Neural cell (in vitro differentiated cells): Measurements from ENCODE around the gene TMCC1. TPM values are rescaled to one million over a fixed set of nuclear protein-coding genes. Genes with fewer than 3 reads are reported as not detected.
"Not testable (repeated sequence)": the region's sequence is repeated elsewhere in the genome, so short reads cannot be mapped to it uniquely, and the experiment has no call there.

Experiments used
- H2AFZ ChIP-seq: fragments of 200-600, 300-800 bp; sonication (generic), shearing (Covaris generic); 2 replicates; pipeline ENCODE4 v1.6.0; 2014; ENCODE audit warnings: low read depth, mild to moderate bottlenecking, antibody characterized with exemption, low read length, moderate library complexity
- H3F3A ChIP-seq: fragments of 200-600 bp; shearing (Covaris generic); 2 replicates; pipeline ENCODE4 v1.6.1; 2016; ENCODE audit warnings: mild to moderate bottlenecking, moderate library complexity, mixed read lengths, antibody characterized with exemption, low read length; ENCODE audit not compliant: insufficient read depth, poor library complexity, severe bottlenecking
- H3K27ac ChIP-seq: fragments of 200-600, 300-800 bp; sonication (generic), shearing (Covaris generic); 2 replicates; pipeline ENCODE4 v1.5.1; 2014; ENCODE audit warnings: mild to moderate bottlenecking, low read length, moderate library complexity
- H3K27me3 ChIP-seq: fragments of 300-800, 200-600 bp; sonication (generic), shearing (Covaris generic); 2 replicates; pipeline ENCODE4 v1.6.0; 2014; ENCODE audit warnings: mild to moderate bottlenecking, low read depth, low read length, moderate library complexity; ENCODE audit not compliant: insufficient read depth
- H3K36me3 ChIP-seq: fragments of 300-800, 200-600 bp; sonication (generic), shearing (Covaris generic); 2 replicates; pipeline ENCODE4 v1.5.1; 2014; ENCODE audit warnings: mild to moderate bottlenecking, antibody characterized with exemption, low read length, moderate library complexity; ENCODE audit not compliant: insufficient read depth
- H3K4me2 ChIP-seq: fragments of 300-800, 200-600 bp; sonication (generic), shearing (Covaris generic); 2 replicates; pipeline ENCODE4 v1.6.0; 2014; ENCODE audit warnings: mild to moderate bottlenecking, low read length
- H3K4me3 ChIP-seq: fragments of 300-800, 200-600 bp; sonication (generic), shearing (Covaris generic); 2 replicates; pipeline ENCODE4 v1.5.1; 2014; ENCODE audit warnings: mild to moderate bottlenecking, low read length, moderate library complexity
- H3K79me2 ChIP-seq: fragments of 200-600 bp; shearing (Covaris generic); replicated peaks from 2 replicates; pipeline ENCODE4 v1.6.0; 2014; ENCODE audit warnings: mild to moderate bottlenecking, low read length, moderate library complexity; ENCODE audit not compliant: insufficient read depth
- H3K9ac ChIP-seq: fragments of 300-800, 200-600 bp; sonication (generic), shearing (Covaris generic); 2 replicates; pipeline ENCODE4 v1.6.1; 2016; ENCODE audit warnings: mild to moderate bottlenecking, low read length, mixed read lengths
- H3K9me2 ChIP-seq: fragments of 200-600 bp; shearing (Covaris generic); 2 replicates; pipeline ENCODE4 v1.6.1; 2016; ENCODE audit warnings: mild to moderate bottlenecking, low read length, mixed read lengths; ENCODE audit not compliant: insufficient read depth
- H3K9me3 ChIP-seq: fragments of 200-600, 300-800 bp; sonication (generic), shearing (Covaris generic); 2 replicates; pipeline ENCODE4 v1.6.1; 2016; ENCODE audit warnings: mild to moderate bottlenecking, mixed run types, low read length, moderate library complexity, mixed read lengths
- H4K20me1 ChIP-seq: fragments of 200-600 bp; shearing (Covaris generic); 2 replicates; pipeline ENCODE4 v1.6.1; 2016; ENCODE audit warnings: mild to moderate bottlenecking, mixed run types; ENCODE audit not compliant: insufficient read depth
- CTCF ChIP-seq: fragments of 450-650 bp; IDR thresholded peaks from 2 replicates; pipeline ENCODE4 v1.5.1; 2014; ENCODE audit warnings: antibody characterized with exemption, mild to moderate bottlenecking, moderate library complexity; ENCODE audit not compliant: poor library complexity, severe bottlenecking
- EP300 ChIP-seq: fragments of 450-650 bp; conservative IDR thresholded peaks from 2 replicates; pipeline ENCODE4 v1.6.1; 2014; ENCODE audit warnings: antibody characterized with exemption, mild to moderate bottlenecking, moderate library complexity; ENCODE audit not compliant: poor library complexity, severe bottlenecking
- EZH2 ChIP-seq: fragments of 200-600, 300-800 bp; shearing (Covaris generic), sonication (generic); IDR thresholded peaks from 2 replicates; pipeline ENCODE4 v1.6.1; 2014; ENCODE audit warnings: antibody characterized with exemption, low read length, borderline replicate concordance, mild to moderate bottlenecking; ENCODE audit not compliant: insufficient read depth, poor library complexity, severe bottlenecking
- MXI1 ChIP-seq: fragments of 450-650 bp; conservative IDR thresholded peaks from 2 replicates; pipeline ENCODE4 v1.6.1; 2014; ENCODE audit warnings: antibody characterized with exemption, mild to moderate bottlenecking; ENCODE audit not compliant: poor library complexity, severe bottlenecking
- POLR2AphosphoS5 ChIP-seq: IDR thresholded peaks from 2 replicates; pipeline ENCODE4 v1.6.1; 2012
- RAD21 ChIP-seq: fragments of 450-650 bp; conservative IDR thresholded peaks from 2 replicates; pipeline ENCODE4 v1.6.1; 2014; ENCODE audit warnings: antibody characterized with exemption, mild to moderate bottlenecking, moderate library complexity
- SMC3 ChIP-seq: fragments of 450-650 bp; conservative IDR thresholded peaks from 2 replicates; pipeline ENCODE4 v1.6.1; 2014; ENCODE audit warnings: antibody characterized with exemption, mild to moderate bottlenecking, moderate library complexity; ENCODE audit not compliant: poor library complexity
- TAF1 ChIP-seq: IDR thresholded peaks from 2 replicates; pipeline ENCODE4 v1.6.1; 2012; ENCODE audit warnings: low read depth
- polyA plus RNA-seq: library from polyadenylated mRNA; depleted of rRNA; stranded (reverse); fragments of >200 nt; gene quantifications from 2 replicates; pipeline ENCODE4 v1.2.3, GENCODE V29; 2014
- TF ChIP-seq, protein P1 (sequence below): IDR thresholded peaks from 2 replicates; pipeline ENCODE4 v1.6.1; 2012; ENCODE audit warnings: borderline replicate concordance

TMCC1 gene
- polyA plus RNA-seq, 1 donor from 2014 or later, result 25.0 TPM

DNA sequence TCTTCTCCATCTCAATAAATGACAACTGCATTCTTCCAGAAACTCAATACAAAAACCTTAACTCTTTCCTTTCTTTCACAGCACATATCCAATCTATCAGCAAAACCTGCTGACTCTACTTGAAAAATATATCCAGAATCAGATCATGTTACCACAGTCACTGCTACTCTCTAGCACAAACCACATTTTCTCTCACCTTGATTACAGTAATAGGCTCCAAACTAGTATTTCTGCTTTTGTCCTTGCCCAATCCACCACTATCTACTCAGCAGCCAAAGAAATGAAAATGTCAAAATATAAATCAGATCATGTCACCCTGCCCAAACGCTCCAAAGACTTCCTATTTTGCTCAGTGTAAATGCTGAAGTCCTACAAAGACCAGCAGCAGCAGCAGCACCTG lies 15.2 kb downstream of the TMCC1 start:
- no peaks in the 10 kb centered on the region for H3K9me3 ChIP-seq
- no peaks in the 10 kb centered on the region for H4K20me1 ChIP-seq
- H3K27ac ChIP-seq, result no peak overlapping the region
- peaks cover 52% of the 10 kb centered on the region for H3K79me2 ChIP-seq
- no peaks in the 10 kb centered on the region for H3F3A ChIP-seq
- no peak overlapping the region for H3K4me2 ChIP-seq
- no peaks in the 10 kb centered on the region for H3K27me3 ChIP-seq
- no peak overlapping the region for H3K9ac ChIP-seq
- H3K36me3 ChIP-seq, result no peaks in the 10 kb centered on the region
- no peaks in the 10 kb centered on the region for H3K9me2 ChIP-seq
- H3K4me3 ChIP-seq, result no peak overlapping the region
- no peak overlapping the region for H2AFZ ChIP-seq
- no peak for TF ChIP-seq CTCF
- TF ChIP-seq POLR2AphosphoS5, result no peak
- no peak for TF ChIP-seq RAD21
- TF ChIP-seq, protein P1, sequence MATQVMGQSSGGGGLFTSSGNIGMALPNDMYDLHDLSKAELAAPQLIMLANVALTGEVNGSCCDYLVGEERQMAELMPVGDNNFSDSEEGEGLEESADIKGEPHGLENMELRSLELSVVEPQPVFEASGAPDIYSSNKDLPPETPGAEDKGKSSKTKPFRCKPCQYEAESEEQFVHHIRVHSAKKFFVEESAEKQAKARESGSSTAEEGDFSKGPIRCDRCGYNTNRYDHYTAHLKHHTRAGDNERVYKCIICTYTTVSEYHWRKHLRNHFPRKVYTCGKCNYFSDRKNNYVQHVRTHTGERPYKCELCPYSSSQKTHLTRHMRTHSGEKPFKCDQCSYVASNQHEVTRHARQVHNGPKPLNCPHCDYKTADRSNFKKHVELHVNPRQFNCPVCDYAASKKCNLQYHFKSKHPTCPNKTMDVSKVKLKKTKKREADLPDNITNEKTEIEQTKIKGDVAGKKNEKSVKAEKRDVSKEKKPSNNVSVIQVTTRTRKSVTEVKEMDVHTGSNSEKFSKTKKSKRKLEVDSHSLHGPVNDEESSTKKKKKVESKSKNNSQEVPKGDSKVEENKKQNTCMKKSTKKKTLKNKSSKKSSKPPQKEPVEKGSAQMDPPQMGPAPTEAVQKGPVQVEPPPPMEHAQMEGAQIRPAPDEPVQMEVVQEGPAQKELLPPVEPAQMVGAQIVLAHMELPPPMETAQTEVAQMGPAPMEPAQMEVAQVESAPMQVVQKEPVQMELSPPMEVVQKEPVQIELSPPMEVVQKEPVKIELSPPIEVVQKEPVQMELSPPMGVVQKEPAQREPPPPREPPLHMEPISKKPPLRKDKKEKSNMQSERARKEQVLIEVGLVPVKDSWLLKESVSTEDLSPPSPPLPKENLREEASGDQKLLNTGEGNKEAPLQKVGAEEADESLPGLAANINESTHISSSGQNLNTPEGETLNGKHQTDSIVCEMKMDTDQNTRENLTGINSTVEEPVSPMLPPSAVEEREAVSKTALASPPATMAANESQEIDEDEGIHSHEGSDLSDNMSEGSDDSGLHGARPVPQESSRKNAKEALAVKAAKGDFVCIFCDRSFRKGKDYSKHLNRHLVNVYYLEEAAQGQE, result no peak
- TF ChIP-seq EP300, result no peak
- no peak for TF ChIP-seq SMC3
- no peak for TF ChIP-seq MXI1
- TF ChIP-seq EZH2, result no peak
- no peak for TF ChIP-seq TAF1

- H3F3A ChIP-seq, H3K9ac ChIP-seq, H3K4me3 ChIP-seq, H4K20me1 ChIP-seq, H3K27me3 ChIP-seq, H2AFZ ChIP-seq, H3K9me3 ChIP-seq, H3K36me3 ChIP-seq, H3K4me2 ChIP-seq, H3K27ac ChIP-seq, H3K9me2 ChIP-seq: not testable (repeated sequence)
- H3K79me2 ChIP-seq, result peaks cover 24% of the 10 kb centered on the region
These were observed 19.0 kb downstream of the TMCC1 start for GRCh38 chr3:129874479-129874878.

GRCh38 chr3:129868912-129869311 lies 24.6 kb downstream of the TMCC1 start:
- no peaks in the 10 kb centered on the region for H3K36me3 ChIP-seq
- H3K4me2 ChIP-seq, result no peak overlapping the region
- no peaks in the 10 kb centered on the region for H3F3A ChIP-seq
- no peaks in the 10 kb centered on the region for H3K27me3 ChIP-seq
- H3K9me3 ChIP-seq, result no peaks in the 10 kb centered on the region
- peaks cover 36% of the 10 kb centered on the region for H3K79me2 ChIP-seq
- TF ChIP-seq CTCF (no peak), MXI1 (no peak), RAD21 (no peak), EZH2 (no peak), SMC3 (no peak), EP300 (no peak), TAF1 (no peak), POLR2AphosphoS5 (no peak)
- TF ChIP-seq, protein P1, result no peak
- H3K27ac ChIP-seq, result no peak overlapping the region
- H3K9ac ChIP-seq, result no peak overlapping the region
- H2AFZ ChIP-seq, result no peak overlapping the region
- no peak overlapping the region for H3K4me3 ChIP-seq
- no peaks in the 10 kb centered on the region for H3K9me2 ChIP-seq
- H4K20me1 ChIP-seq, result peaks cover 2% of the 10 kb centered on the region
